ENCODE measurements around the gene SLC6A2.

The SLC6A2 gene

GRCh38 chr16:55725055-55725777, 69.4 kb downstream of the SLC6A2 start:
- no peak for DNase-seq (ENCODE audit: low spot score)
- POLR2A ChIA-PET (ENCODE audit: low non-redundant PET) = no interaction called here
- H3K27ac ChIP-seq = no peak overlapping the region
- TF ChIP-seq CTCF (conservative IDR thresholded peaks at IDR 0.05; ENCODE audit: low read depth) = no peak
- CTCF ChIA-PET = no interaction called here

- no peak for DNase-seq (ENCODE audit: low spot score)
- ChIA-PET CTCF (no interaction called here), POLR2A (ENCODE audit: low non-redundant PET) (no interaction called here)
- no peak overlapping the region for H3K27ac ChIP-seq
- TF ChIP-seq CTCF (conservative IDR thresholded peaks at IDR 0.05; ENCODE audit: low read depth) = no peak
Measured at GRCh38 chr16:55728797-55729196, 73.0 kb downstream of the SLC6A2 start.

- no peak for TF ChIP-seq CTCF (conservative IDR thresholded peaks at IDR 0.05; ENCODE audit: low read depth)
- no peak for DNase-seq (ENCODE audit: low spot score)
- CTCF ChIA-PET = no interaction called here
- POLR2A ChIA-PET (ENCODE audit: low non-redundant PET) = no interaction called here
- H3K27ac ChIP-seq = no peak overlapping the region
Measured at GRCh38 chr16:55730115-55730514, 74.3 kb downstream of the SLC6A2 start.

GRCh38 chr16:55732496-55732895, 76.7 kb downstream of the SLC6A2 start:
- no peak for DNase-seq (ENCODE audit: low spot score)
- ChIA-PET CTCF (no interaction called here), POLR2A (ENCODE audit: low non-redundant PET) (no interaction called here)
- H3K27ac ChIP-seq = no peak overlapping the region
- TF ChIP-seq CTCF (conservative IDR thresholded peaks at IDR 0.05; ENCODE audit: low read depth) = no peak

- POLR2A ChIA-PET (ENCODE audit: low non-redundant PET) = no interaction called here
- CTCF ChIA-PET = no interaction called here
- no peak overlapping the region for H3K27ac ChIP-seq
- DNase-seq (ENCODE audit: low spot score) = no peak
- no peak for TF ChIP-seq CTCF (conservative IDR thresholded peaks at IDR 0.05; ENCODE audit: low read depth)
Measured at GRCh38 chr16:55734665-55735064, 78.9 kb downstream of the SLC6A2 start.

GRCh38 chr16:55735120-55735781, 79.5 kb downstream of the SLC6A2 start:
- TF ChIP-seq CTCF (conservative IDR thresholded peaks at IDR 0.05; ENCODE audit: low read depth) = no peak
- DNase-seq (ENCODE audit: low spot score) = peak; percentile 24
- CTCF ChIA-PET = no interaction called here
- no peak overlapping the region for H3K27ac ChIP-seq
- POLR2A ChIA-PET (ENCODE audit: low non-redundant PET) = no interaction called here

Data from RWPE1 (cell line).